Stimulated activated CD4-positive, alpha-beta T cell treated with anti-CD3 and anti-CD28 coated beads, Interleukin-12 subunit alpha, Interleukin-12 subunit beta, amount 100 ng/mL, for 4 hours (primary cell): ENCODE results near the gene BICDL1.

Experiments
- DNase-seq: peaks from one replicate; pipeline ENCODE4 v3.0.0-alpha.2; 2020

Gene BICDL1

GRCh38 chr12:120055231-120056000 is 66.4 kb downstream of the BICDL1 start:
- no peak for DNase-seq

- DNase-seq = no peak
These were observed 67.7 kb downstream of the BICDL1 start for GRCh38 chr12:120056739-120057138.

- DNase-seq = no peak
These were observed 71.2 kb downstream of the BICDL1 start for GRCh38 chr12:120060196-120060595.

- DNase-seq = no peak
These were observed 71.7 kb downstream of the BICDL1 start for GRCh38 chr12:120060717-120061116.

GRCh38 chr12:120061575-120062214 is 72.7 kb downstream of the BICDL1 start:
- DNase-seq = no peak

- no peak for DNase-seq
These were observed 74.0 kb downstream of the BICDL1 start for GRCh38 chr12:120062976-120063579.

GRCh38 chr12:120064054-120064940 is 75.3 kb downstream of the BICDL1 start:
- no peak for DNase-seq

GRCh38 chr12:120065472-120065871 is 76.4 kb downstream of the BICDL1 start:
- no peak for DNase-seq

GRCh38 chr12:120066341-120066740 is 77.3 kb downstream of the BICDL1 start:
- DNase-seq = no peak

GRCh38 chr12:120067084-120067869 is 78.2 kb downstream of the BICDL1 start:
- DNase-seq = no peak

GRCh38 chr12:120067901-120068300 is 78.9 kb downstream of the BICDL1 start:
- no peak for DNase-seq

GRCh38 chr12:120069278-120069677 is 80.2 kb downstream of the BICDL1 start:
- no peak for DNase-seq

GRCh38 chr12:120071493-120072020 is 82.5 kb downstream of the BICDL1 start:
- DNase-seq = no peak

GRCh38 chr12:120072472-120073249 is 83.6 kb downstream of the BICDL1 start:
- DNase-seq = no peak

- DNase-seq = no peak
These were observed 86.1 kb downstream of the BICDL1 start for GRCh38 chr12:120075034-120075616.

- DNase-seq = no peak
These were observed 87.6 kb downstream of the BICDL1 start for GRCh38 chr12:120076651-120077050.

GRCh38 chr12:120077260-120077659 is 88.2 kb downstream of the BICDL1 start:
- DNase-seq = no peak

GRCh38 chr12:120078868-120079267 is 89.8 kb downstream of the BICDL1 start:
- no peak for DNase-seq

- no peak for DNase-seq
These were observed 90.7 kb downstream of the BICDL1 start for GRCh38 chr12:120079411-120080400.
